ENCODE data around the gene NOL6. TPM values are rescaled to one million over a fixed set of nuclear protein-coding genes. Genes with fewer than 3 reads are reported as not detected.

Gene NOL6
- total RNA-seq, 1 experiment from 2014 or later, result 75.1 TPM

DNA sequence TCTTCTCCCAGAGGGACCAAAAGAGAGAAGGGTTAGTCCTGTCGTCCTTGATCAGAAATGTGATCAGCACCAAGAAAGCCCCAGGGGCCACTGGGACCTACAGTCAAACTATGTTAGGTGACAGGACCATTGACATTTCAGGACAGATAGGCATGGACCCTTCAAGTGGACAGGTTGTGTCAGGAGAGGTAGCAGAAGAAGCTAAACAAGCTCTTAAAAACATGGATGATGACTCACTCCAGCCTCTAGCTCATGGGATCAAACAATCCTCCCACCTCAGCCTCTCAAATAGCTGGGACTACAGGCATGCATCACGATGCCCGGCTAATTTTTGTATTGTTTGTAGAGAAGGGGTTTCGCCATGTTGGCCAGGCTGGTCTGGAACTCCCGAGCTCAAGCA is 24.0 kb downstream of the NOL6 start:
- Histone ChIP-seq H3K27ac (ENCODE audit: low read length) (no peak overlapping the region), H3K27me3 (ENCODE audit: control insufficient read depth, insufficient read depth, low read length) (peaks cover 3% of the 10 kb centered on the region), H3K4me3 (ENCODE audit: low read depth in 2 of 2, low read length in 2 of 2) (no peak overlapping the region), H3K4me1 (ENCODE audit: control insufficient read depth, insufficient read depth, low read length) (peaks cover 4% of the 10 kb centered on the region; the same call in 1 of the 2 replicates), H3K36me3 (ENCODE audit: control insufficient read depth, insufficient read depth, low read length) (no peaks in the 10 kb centered on the region), H3K9me3 (ENCODE audit: control insufficient read depth, insufficient read depth, low read depth, low read length) (no peaks in the 10 kb centered on the region)
- intact Hi-C loops (cut with micrococcal nuclease; ENCODE audit: unreplicated experiment) (loop anchor here (5.0 kb wide), 1 partner anchor 47 kb away; the partner anchor contains the start of gene AQP7), in situ Hi-C loops (cut with HindIII; ENCODE audit: low pct_unique_long_range_greater_than_20kb, low sequenced_read_pairs) (no loop called here)
- DNase-seq (ENCODE audit: low read depth, low spot score), result no peak
- ChIA-PET CTCF (interaction anchor here (0.9 kb wide), 1 partner anchor 45 kb away, joined by 4 read pairs; no protein-coding TSS in a partner anchor), POLR2A (interaction anchor here (0.5 kb wide), 1 partner anchor 46 kb away, joined by 11 read pairs; no protein-coding TSS in a partner anchor)
- no peak for TF ChIP-seq POLR2AphosphoS5 (IDR thresholded peaks at IDR 0.05; ENCODE audit: low read depth, low read length)
- no peak for TF ChIP-seq SIN3A (IDR thresholded peaks at IDR 0.05; ENCODE audit: borderline replicate concordance, insufficient read depth, low read depth, low read length)
- no peak for TF ChIP-seq TCF7L2 (IDR thresholded peaks at IDR 0.05; ENCODE audit: low read depth, low read length)
- TF ChIP-seq, protein P1, sequence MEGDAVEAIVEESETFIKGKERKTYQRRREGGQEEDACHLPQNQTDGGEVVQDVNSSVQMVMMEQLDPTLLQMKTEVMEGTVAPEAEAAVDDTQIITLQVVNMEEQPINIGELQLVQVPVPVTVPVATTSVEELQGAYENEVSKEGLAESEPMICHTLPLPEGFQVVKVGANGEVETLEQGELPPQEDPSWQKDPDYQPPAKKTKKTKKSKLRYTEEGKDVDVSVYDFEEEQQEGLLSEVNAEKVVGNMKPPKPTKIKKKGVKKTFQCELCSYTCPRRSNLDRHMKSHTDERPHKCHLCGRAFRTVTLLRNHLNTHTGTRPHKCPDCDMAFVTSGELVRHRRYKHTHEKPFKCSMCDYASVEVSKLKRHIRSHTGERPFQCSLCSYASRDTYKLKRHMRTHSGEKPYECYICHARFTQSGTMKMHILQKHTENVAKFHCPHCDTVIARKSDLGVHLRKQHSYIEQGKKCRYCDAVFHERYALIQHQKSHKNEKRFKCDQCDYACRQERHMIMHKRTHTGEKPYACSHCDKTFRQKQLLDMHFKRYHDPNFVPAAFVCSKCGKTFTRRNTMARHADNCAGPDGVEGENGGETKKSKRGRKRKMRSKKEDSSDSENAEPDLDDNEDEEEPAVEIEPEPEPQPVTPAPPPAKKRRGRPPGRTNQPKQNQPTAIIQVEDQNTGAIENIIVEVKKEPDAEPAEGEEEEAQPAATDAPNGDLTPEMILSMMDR (IDR thresholded peaks at IDR 0.05), result no peak
- BruUV-seq (replicated peaks), result no TSS peak
- no peak for ATAC-seq

DNA sequence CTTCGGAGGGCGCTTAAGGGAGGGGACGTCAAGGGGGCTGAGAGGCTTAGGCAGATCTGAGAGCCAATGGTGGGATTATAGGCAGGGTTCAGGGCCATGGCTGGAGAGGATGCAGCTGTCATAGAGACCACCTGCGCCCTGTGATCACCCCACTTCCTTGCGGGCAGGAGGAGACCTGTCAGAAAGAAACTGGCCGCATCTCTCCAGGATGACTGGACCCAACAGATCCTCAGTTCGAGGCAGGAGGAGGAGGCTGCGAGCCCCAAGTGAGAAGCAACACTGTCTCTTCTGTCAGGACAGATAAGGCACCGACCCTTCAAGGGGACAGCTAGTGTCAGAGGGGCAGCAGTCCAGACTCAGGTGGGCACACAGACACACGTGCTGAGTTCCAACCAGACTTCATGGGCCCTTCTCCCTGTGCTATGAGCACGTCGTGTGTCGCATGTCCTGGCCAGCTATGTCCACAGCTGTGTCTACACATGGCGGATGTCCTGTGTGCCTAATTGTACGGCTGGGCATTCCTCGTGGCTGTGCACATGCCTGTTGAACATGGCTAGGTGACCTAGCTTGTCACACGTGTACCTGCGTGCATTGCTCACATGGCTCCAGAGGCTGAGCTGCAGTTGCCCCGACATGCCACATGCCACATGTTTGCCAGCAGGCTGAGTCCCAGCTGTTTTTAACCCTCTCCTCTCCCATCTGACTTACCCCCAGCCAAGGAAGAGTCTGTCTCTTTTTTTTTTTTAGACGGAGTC is 25.7 kb downstream of the NOL6 start:
- peak; percentile 12 for ATAC-seq
- Histone ChIP-seq H3K9me3 (ENCODE audit: control insufficient read depth, insufficient read depth, low read depth, low read length) (no peaks in the 10 kb centered on the region), H3K27me3 (ENCODE audit: control insufficient read depth, insufficient read depth, low read length) (peaks cover 3% of the 10 kb centered on the region), H3K27ac (ENCODE audit: low read length) (no peak overlapping the region), H3K4me1 (ENCODE audit: control insufficient read depth, insufficient read depth, low read length) (peaks cover 6% of the 10 kb centered on the region; the same call in 1 of the 2 replicates), H3K4me3 (ENCODE audit: low read depth in 2 of 2, low read length in 2 of 2) (peak overlapping the region; percentile 20 to 37), H3K36me3 (ENCODE audit: control insufficient read depth, insufficient read depth, low read length) (no peaks in the 10 kb centered on the region)
- BruUV-seq (replicated peaks), result no TSS peak
- DNase-seq (ENCODE audit: low read depth, low spot score), result no peak
- POLR2A ChIA-PET, result no interaction called here
- in situ Hi-C loops (cut with HindIII; ENCODE audit: low pct_unique_long_range_greater_than_20kb, low sequenced_read_pairs) (no loop called here), intact Hi-C loops (cut with micrococcal nuclease; ENCODE audit: unreplicated experiment) (no loop called here)
- CTCF ChIA-PET, result interaction anchor here (0.6 to 1.6 kb wide), 5 partner anchors 19 to 73 kb away, joined by 4 to 16 read pairs (median 8); partner anchors contain the start of gene NOL6
- TF ChIP-seq SIN3A (IDR thresholded peaks at IDR 0.05; ENCODE audit: borderline replicate concordance, insufficient read depth, low read depth, low read length) (no peak), POLR2AphosphoS5 (IDR thresholded peaks at IDR 0.05; ENCODE audit: low read depth, low read length) (no peak)

DNA sequence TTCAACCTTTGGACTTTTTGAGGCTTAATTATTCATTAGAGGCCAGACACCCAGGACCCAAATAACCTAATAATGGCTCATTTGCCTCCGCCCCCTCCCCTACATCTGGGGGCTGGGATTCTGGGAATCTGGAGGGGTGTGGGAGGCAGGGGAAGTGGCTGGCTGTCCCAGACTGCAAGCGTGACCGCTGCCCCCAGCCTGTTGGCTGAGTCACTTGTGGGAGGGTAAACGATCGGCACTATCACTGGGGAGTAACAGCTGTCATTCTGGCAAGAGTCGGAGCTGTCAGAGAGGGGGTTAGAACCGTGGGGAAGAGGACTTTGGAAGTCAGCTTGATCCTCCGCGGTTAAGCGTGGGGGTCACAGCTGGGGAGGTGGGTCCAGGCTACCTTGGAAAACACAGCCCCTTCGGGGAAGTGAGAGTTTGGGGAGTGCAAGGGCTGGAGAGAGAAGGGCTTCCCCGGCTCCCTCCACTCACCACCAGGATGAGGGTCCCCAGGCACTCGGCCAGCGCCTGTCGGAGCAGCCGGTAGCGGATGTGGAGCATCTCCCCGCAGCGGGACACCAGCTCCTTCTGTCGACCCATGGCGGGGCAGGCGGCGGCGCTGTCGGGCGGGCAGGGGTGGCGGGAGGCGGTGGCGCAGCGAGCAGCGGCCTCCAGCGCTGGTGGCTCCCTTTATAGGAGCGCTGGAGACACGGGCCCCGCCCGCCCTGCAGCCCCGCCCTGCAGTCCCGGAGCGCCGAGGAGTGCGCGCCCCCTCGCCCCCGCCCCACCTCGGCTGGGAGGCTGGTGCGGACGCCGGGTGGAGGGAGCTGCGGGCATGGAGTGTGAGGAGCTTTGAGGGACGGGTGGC is 26.6 kb downstream of the NOL6 start, which contains the start of gene AQP3:
Gene AQP3 (minus strand): TSS at position 648 of the 853 bp plus-strand sequence. CDS start 63 bp downstream, at position 585.
- peaks cover 3% of the 10 kb centered on the region for H3K27me3 ChIP-seq (ENCODE audit: control insufficient read depth, insufficient read depth, low read length)
- TF ChIP-seq SIN3A (IDR thresholded peaks at IDR 0.05; ENCODE audit: borderline replicate concordance, insufficient read depth, low read depth, low read length), result no peak
- TF ChIP-seq POLR2AphosphoS5 (IDR thresholded peaks at IDR 0.05; ENCODE audit: low read depth, low read length), result no peak
- TF ChIP-seq, protein P2, sequence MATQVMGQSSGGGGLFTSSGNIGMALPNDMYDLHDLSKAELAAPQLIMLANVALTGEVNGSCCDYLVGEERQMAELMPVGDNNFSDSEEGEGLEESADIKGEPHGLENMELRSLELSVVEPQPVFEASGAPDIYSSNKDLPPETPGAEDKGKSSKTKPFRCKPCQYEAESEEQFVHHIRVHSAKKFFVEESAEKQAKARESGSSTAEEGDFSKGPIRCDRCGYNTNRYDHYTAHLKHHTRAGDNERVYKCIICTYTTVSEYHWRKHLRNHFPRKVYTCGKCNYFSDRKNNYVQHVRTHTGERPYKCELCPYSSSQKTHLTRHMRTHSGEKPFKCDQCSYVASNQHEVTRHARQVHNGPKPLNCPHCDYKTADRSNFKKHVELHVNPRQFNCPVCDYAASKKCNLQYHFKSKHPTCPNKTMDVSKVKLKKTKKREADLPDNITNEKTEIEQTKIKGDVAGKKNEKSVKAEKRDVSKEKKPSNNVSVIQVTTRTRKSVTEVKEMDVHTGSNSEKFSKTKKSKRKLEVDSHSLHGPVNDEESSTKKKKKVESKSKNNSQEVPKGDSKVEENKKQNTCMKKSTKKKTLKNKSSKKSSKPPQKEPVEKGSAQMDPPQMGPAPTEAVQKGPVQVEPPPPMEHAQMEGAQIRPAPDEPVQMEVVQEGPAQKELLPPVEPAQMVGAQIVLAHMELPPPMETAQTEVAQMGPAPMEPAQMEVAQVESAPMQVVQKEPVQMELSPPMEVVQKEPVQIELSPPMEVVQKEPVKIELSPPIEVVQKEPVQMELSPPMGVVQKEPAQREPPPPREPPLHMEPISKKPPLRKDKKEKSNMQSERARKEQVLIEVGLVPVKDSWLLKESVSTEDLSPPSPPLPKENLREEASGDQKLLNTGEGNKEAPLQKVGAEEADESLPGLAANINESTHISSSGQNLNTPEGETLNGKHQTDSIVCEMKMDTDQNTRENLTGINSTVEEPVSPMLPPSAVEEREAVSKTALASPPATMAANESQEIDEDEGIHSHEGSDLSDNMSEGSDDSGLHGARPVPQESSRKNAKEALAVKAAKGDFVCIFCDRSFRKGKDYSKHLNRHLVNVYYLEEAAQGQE (IDR thresholded peaks at IDR 0.05; ENCODE audit: insufficient read depth in 1 of 2, low read depth in 2 of 2, low read length in 1 of 2), result no peak
- TF ChIP-seq, protein P1 (IDR thresholded peaks at IDR 0.05), result no peak
- TF ChIP-seq TCF7L2 (IDR thresholded peaks at IDR 0.05; ENCODE audit: low read depth, low read length), result no peak
- intact Hi-C loops (cut with micrococcal nuclease; ENCODE audit: unreplicated experiment), result no loop called here
- in situ Hi-C loops (cut with HindIII; ENCODE audit: low pct_unique_long_range_greater_than_20kb, low sequenced_read_pairs), result no loop called here
- no peaks in the 10 kb centered on the region for H3K9me3 ChIP-seq (ENCODE audit: control insufficient read depth, insufficient read depth, low read depth, low read length)
- peak; percentile 89 for ATAC-seq
- no peak for DNase-seq (ENCODE audit: low read depth, low spot score)
- POLR2A ChIA-PET, result interaction anchor here (0.6 kb wide), 3 partner anchors 27 to 54 kb away, joined by 3 to 7 read pairs (median 4); no protein-coding TSS in a partner anchor
- no peaks in the 10 kb centered on the region for H3K36me3 ChIP-seq (ENCODE audit: control insufficient read depth, insufficient read depth, low read length)
- peak within 1 kb of the TSS; percentile 20 to 37 for H3K4me3 ChIP-seq (ENCODE audit: low read depth in 2 of 2, low read length in 2 of 2)
- H3K4me1 ChIP-seq (ENCODE audit: control insufficient read depth, insufficient read depth, low read length), result peaks cover 7% of the 10 kb centered on the region; the same call in 1 of the 2 replicates
- H3K27ac ChIP-seq (ENCODE audit: low read length), result no peak within 1 kb of the TSS
- no TSS peak for BruUV-seq (replicated peaks)
- CTCF ChIA-PET, result interaction anchor here (0.6 to 1.6 kb wide), 12 partner anchors 12 to 1056 kb away, joined by 3 to 16 read pairs (median 4); partner anchors contain the start of gene NOL6

Data from Panc1 (cell line).